IgD-negative memory B cell (primary cell): ENCODE measurements around the gene SMARCA1. TPM values are rescaled to one million over a fixed set of nuclear protein-coding genes. Genes with fewer than 3 reads are reported as not detected.

Experiments
- H3K27ac Mint-ChIP-seq, 3 donors: one replicate each; pipeline ENCODE4 v1.8.0; 2020 to 2022; ENCODE audit warnings: mild to moderate bottlenecking in 3 of 3, mixed read lengths in 3 of 3, moderate library complexity in 1 of 3
- H3K27me3 Mint-ChIP-seq: one replicate; pipeline ENCODE4 v1.8.0; 2021; ENCODE audit warnings: mixed read lengths
- H3K36me3 Mint-ChIP-seq: one replicate; pipeline ENCODE4 v1.8.0; 2020; ENCODE audit warnings: mild to moderate bottlenecking, mixed read lengths
- H3K4me1 Mint-ChIP-seq, 3 donors: one replicate each; pipeline ENCODE4 v1.8.0; 2020 to 2022; ENCODE audit warnings: mixed read lengths in 3 of 3, mild to moderate bottlenecking in 1 of 3
- H3K4me3 Mint-ChIP-seq, 4 donors: one replicate each; pipeline ENCODE4 v1.8.0; 2020 to 2022; ENCODE audit warnings: mild to moderate bottlenecking in 4 of 4, mixed read lengths in 4 of 4, moderate library complexity in 3 of 4
- H3K9me3 Mint-ChIP-seq, 3 donors: one replicate each; pipeline ENCODE4 v1.8.0; 2020 to 2021; ENCODE audit warnings: mixed read lengths in 3 of 3, mild to moderate bottlenecking in 1 of 3
- polyA plus RNA-seq: library from polyadenylated mRNA; unstranded; fragments of 300-500 nt; fragmentation: Illumina TruSeq; gene quantifications from one replicate; pipeline ENCODE4 v1.2.3, GENCODE V29; 2021

The SMARCA1 gene
- polyA plus RNA-seq, 1 donor from 2014 or later: not detected

GRCh38 chrX:129545408-129545807 is 22.1 kb upstream of the SMARCA1 start:
- Mint-ChIP-seq H3K27me3 (no peaks in the 10 kb centered on the region), H3K4me3 (no peak overlapping the region), H3K27ac (no peak overlapping the region), H3K9me3 (no peaks in the 10 kb centered on the region), H3K4me1 (no peaks in the 10 kb centered on the region), H3K36me3 (no peaks in the 10 kb centered on the region)

DNA sequence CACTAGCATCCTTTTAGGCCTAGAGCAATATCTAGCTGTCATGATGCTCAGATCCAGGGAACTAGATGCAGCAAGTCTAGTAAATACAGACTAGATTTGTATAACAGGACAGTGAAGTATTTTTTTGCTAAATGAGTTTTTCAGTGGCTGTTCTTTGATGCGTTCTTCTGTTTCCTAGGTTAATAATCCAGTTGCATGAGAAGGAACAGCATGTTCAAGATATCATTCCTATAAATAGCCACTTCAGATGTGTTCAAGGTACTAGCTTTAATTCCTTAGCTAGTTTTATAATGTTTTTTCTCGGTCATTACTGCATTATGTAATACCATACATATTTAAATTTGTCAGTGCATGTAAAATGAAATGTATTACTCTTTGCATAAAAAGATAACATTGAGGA is 21.5 kb upstream of the SMARCA1 start:
- Mint-ChIP-seq H3K4me1 (peaks cover 0 to under 1% (median 0%) of the 10 kb centered on the region in 3 donors), H3K9me3 (no peaks in the 10 kb centered on the region), H3K4me3 (no peak overlapping the region), H3K36me3 (no peaks in the 10 kb centered on the region), H3K27ac (no peak overlapping the region), H3K27me3 (no peaks in the 10 kb centered on the region)

GRCh38 chrX:129540722-129541184 is 17.5 kb upstream of the SMARCA1 start:
- no peaks in the 10 kb centered on the region for H3K36me3 Mint-ChIP-seq
- H3K27me3 Mint-ChIP-seq: no peaks in the 10 kb centered on the region
- no peak overlapping the region for H3K27ac Mint-ChIP-seq
- peaks cover 0 to 2% (median 2%) of the 10 kb centered on the region in 3 donors for H3K4me1 Mint-ChIP-seq
- peak overlapping the region; percentile 34 to 66 (median 62) for H3K4me3 Mint-ChIP-seq
- H3K9me3 Mint-ChIP-seq: no peaks in the 10 kb centered on the region

DNA sequence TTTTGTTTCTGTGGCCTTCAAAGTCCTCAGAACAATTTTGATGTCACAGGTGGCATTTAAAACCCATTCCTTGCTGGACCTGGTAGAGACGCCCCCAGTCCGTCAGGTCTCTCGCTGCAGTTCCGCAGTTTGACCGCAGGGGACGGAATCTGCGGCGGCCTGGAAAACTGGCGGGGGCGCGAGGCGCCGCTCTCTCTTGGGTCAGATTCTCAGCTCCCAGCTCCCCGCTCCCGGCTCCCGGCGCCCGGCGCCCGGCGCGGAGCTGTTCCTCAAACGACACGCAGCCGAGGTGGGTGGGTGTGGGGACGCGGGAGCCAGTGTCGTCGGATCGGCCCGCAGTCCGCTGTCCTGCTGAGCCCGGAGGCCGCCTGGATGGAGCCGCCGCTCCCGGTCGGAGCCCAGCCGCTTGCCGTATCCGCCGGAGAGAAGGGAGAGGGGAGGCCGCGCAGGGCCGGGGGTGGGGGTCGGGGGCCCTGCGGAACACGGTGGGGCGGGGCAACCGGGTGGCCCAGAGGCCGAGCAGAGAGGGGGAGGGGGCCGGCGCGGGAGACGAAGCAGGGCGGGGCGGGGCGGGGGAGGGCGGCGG is 16.9 kb upstream of the SMARCA1 start, which contains the start of gene OCRL:
TSS of gene OCRL (plus strand) at position 192 of the 586 bp plus-strand sequence. CDS start at position 373, 181 bp downstream.
- Mint-ChIP-seq H3K4me1 (peaks cover 0 to 2% (median 2%) of the 10 kb centered on the region in 3 donors), H3K4me3 (peak within 1 kb of the TSS; percentile 34 to 89 (median 83)), H3K36me3 (no peaks in the 10 kb centered on the region), H3K9me3 (no peaks in the 10 kb centered on the region), H3K27ac (no peak within 1 kb of the TSS), H3K27me3 (no peaks in the 10 kb centered on the region)

GRCh38 chrX:129534816-129535578 is 11.7 kb upstream of the SMARCA1 start:
- no peaks in the 10 kb centered on the region for H3K36me3 Mint-ChIP-seq
- H3K27ac Mint-ChIP-seq: no peak overlapping the region
- peaks cover 0 to 2% (median 2%) of the 10 kb centered on the region in 3 donors for H3K4me1 Mint-ChIP-seq
- no peaks in the 10 kb centered on the region for H3K27me3 Mint-ChIP-seq
- H3K9me3 Mint-ChIP-seq: no peaks in the 10 kb centered on the region
- no peak overlapping the region for H3K4me3 Mint-ChIP-seq

DNA sequence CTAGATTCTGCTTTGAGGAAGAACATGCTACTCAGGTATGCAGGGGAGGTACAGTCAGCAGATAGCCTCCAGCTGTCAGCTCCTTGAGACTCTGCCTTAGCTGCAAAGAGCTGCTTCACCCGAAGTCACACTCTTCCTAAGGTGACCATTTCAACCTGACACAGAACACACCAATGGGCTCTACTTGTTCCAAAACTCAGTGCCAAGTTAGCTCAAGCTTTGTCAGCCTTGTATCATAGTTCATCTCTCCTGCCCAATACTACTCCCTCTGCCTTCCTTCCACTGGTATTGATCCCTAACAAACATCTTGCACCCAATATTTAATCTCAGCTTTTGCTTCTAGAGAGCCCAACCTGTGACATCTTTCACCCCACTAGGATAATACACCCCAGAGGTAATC is 7.8 kb upstream of the SMARCA1 start:
- Mint-ChIP-seq H3K9me3 (no peaks in the 10 kb centered on the region), H3K27ac (no peak overlapping the region), H3K36me3 (peaks cover 1% of the 10 kb centered on the region), H3K4me1 (no peaks in the 10 kb centered on the region), H3K4me3 (no peak overlapping the region), H3K27me3 (peaks cover 4% of the 10 kb centered on the region)

DNA sequence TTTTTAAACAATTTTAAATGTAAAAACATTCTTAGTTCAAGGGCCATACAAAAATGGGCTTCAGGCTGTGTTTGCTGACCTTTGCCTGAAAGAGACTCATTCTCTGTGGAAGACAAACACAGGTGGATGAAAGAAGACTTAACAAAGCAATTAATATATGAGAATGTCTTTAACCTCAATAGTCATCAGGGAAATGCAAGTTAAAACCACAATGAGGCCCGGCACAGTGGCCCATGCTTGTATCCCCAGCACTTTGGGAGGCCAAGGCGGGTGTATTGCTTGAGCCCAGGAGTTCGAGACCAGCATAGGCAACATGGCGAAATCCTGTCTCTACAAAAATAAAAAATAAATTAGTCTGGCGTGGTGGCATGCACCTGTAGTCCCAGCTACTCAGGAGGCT is 7.1 kb upstream of the SMARCA1 start:
- Mint-ChIP-seq H3K9me3 (no peaks in the 10 kb centered on the region), H3K4me1 (no peaks in the 10 kb centered on the region), H3K36me3 (peaks cover 1% of the 10 kb centered on the region), H3K4me3 (no peak overlapping the region), H3K27me3 (peaks cover 4% of the 10 kb centered on the region), H3K27ac (no peak overlapping the region)

DNA sequence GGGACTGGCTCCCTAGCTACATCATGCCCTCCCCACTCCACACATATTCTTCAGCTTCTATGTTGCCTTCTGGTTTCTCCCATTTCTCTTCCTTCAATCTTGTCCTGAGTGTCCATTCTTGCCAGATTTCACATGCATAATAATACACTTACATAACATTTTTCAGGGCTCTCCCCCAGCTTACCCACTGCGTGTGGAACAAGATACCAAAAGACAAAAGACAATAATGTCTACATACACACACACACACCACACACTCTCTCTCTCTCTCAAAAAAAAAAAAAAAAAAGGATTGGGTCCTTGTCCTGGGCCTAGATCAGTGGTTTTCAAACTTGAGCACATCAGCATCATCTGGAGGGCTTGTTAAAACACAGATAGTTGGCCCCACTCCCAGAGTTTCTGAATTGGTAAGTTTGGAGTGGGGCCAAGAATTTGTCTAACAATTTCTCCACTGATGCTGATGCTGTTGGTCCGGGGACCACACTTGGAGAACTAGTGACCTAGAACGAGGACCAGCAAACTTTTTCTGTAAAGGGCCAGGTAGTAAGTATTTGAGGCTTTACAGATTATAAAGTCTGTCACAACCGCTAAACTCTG is 6.5 kb upstream of the SMARCA1 start:
- no peak overlapping the region for H3K4me3 Mint-ChIP-seq
- peaks cover 1% of the 10 kb centered on the region for H3K36me3 Mint-ChIP-seq
- no peaks in the 10 kb centered on the region for H3K9me3 Mint-ChIP-seq
- peaks cover 4% of the 10 kb centered on the region for H3K27me3 Mint-ChIP-seq
- H3K27ac Mint-ChIP-seq: no peak overlapping the region
- H3K4me1 Mint-ChIP-seq: no peaks in the 10 kb centered on the region

DNA sequence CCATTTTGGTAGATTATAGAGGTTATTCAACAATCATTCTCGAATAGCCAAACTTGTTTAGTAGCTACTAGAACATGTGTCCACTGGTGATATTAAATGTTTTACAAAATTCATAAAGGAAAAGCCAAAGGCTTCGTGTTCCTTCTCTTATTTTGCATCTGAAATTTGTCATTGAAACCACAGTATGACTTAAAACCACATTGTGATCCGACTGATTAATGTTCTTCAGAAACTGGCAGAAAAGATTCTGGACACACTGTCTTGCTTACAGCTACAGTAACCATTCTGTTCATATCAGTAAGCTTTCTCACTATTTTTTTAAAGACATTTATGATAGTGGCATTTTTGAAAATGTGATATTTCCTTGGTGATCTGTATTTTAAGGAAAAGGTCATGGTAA is 2.6 kb upstream of the SMARCA1 start:
- H3K36me3 Mint-ChIP-seq: peaks cover 3% of the 10 kb centered on the region
- H3K4me1 Mint-ChIP-seq: peaks cover 0 to 3% (median 1%) of the 10 kb centered on the region in 3 donors
- H3K9me3 Mint-ChIP-seq: peaks cover 0 to 4% (median 3%) of the 10 kb centered on the region in 3 donors
- H3K27ac Mint-ChIP-seq: no peak overlapping the region
- peaks cover 11% of the 10 kb centered on the region for H3K27me3 Mint-ChIP-seq
- H3K4me3 Mint-ChIP-seq: no peak overlapping the region

- Mint-ChIP-seq H3K36me3 (peaks cover 3% of the 10 kb centered on the region), H3K4me3 (no peak overlapping the region), H3K27ac (no peak overlapping the region), H3K9me3 (peaks cover 0 to 4% (median 3%) of the 10 kb centered on the region in 3 donors), H3K4me1 (peaks cover 0 to 3% (median 1%) of the 10 kb centered on the region in 3 donors), H3K27me3 (peaks cover 11% of the 10 kb centered on the region)
Measured at GRCh38 chrX:129525162-129525561, 1.9 kb upstream of the SMARCA1 start.

DNA sequence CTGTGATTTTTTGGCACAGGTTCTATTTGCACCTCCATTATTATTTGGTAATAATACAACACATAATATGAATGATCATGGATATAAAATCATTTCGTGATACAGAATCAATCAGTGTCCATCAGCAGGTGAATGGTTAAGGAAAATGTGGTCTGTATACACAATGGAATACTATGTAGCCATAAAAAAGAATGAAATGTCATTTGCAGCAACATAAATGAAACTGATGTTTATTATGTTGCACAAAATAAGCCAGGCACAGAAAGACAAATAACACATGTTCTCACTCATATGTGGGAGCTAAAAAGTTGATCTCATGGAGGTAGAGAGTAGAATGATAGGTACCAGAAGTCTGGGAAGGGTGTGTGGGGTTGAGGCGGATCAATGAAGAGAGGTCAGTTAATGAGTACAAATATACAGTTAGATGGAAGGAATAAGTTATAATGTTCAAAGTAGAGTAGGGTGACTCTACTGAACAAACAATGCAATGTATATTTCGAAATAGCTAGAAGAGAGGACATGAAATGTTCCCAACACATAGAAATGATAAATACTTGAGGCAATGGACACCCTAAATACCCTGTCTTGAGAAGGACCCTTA is 1.1 kb upstream of the SMARCA1 start:
- Mint-ChIP-seq H3K27me3 (peaks cover 9% of the 10 kb centered on the region), H3K27ac (peak overlapping the region in 1 of 3 donors; percentile 11), H3K9me3 (peaks cover 0 to 4% (median 3%) of the 10 kb centered on the region in 3 donors), H3K4me3 (peak overlapping the region; percentile 19 to 69 (median 52)), H3K36me3 (peaks cover 2% of the 10 kb centered on the region), H3K4me1 (peaks cover 0 to 3% (median 1%) of the 10 kb centered on the region in 3 donors)

GRCh38 chrX:129522184-129523078 is 859 bp downstream of the SMARCA1 start:
- Mint-ChIP-seq H3K27ac (no peak overlapping the region), H3K36me3 (peaks cover 2% of the 10 kb centered on the region)

GRCh38 chrX:129520151-129520550 is 3.1 kb downstream of the SMARCA1 start:
- H3K27ac Mint-ChIP-seq: no peak overlapping the region
- peaks cover 0 to 3% (median 1%) of the 10 kb centered on the region in 3 donors for H3K4me1 Mint-ChIP-seq
- H3K27me3 Mint-ChIP-seq: peaks cover 9% of the 10 kb centered on the region
- H3K36me3 Mint-ChIP-seq: peaks cover 2% of the 10 kb centered on the region
- peaks cover 0 to 4% (median 3%) of the 10 kb centered on the region in 3 donors for H3K9me3 Mint-ChIP-seq
- no peak overlapping the region for H3K4me3 Mint-ChIP-seq

More at GRCh38 chrX:129522184-129523078, 859 bp downstream of the SMARCA1 start:
- H3K4me1 Mint-ChIP-seq: peaks cover 0 to 3% (median 1%) of the 10 kb centered on the region in 3 donors
- peaks cover 0 to 4% (median 3%) of the 10 kb centered on the region in 3 donors for H3K9me3 Mint-ChIP-seq
- peak overlapping the region; percentile 74 to 91 (median 78) for H3K4me3 Mint-ChIP-seq
- peaks cover 7% of the 10 kb centered on the region for H3K27me3 Mint-ChIP-seq

GRCh38 chrX:129516402-129516801 is 6.9 kb downstream of the SMARCA1 start:
- no peak overlapping the region for H3K4me3 Mint-ChIP-seq

More at GRCh38 chrX:129516402-129516801, 6.9 kb downstream of the SMARCA1 start:
- H3K9me3 Mint-ChIP-seq: peaks cover 0 to 3% (median 2%) of the 10 kb centered on the region in 3 donors
- peaks cover 7% of the 10 kb centered on the region for H3K27me3 Mint-ChIP-seq
- H3K36me3 Mint-ChIP-seq: no peaks in the 10 kb centered on the region
- H3K4me1 Mint-ChIP-seq: no peaks in the 10 kb centered on the region
- no peak overlapping the region for H3K27ac Mint-ChIP-seq
